CD4-positive, alpha-beta T cell (primary cell): ENCODE measurements around the gene NPBWR2. TPM values are rescaled to one million over a fixed set of nuclear protein-coding genes. Genes with fewer than 3 reads are reported as not detected.
A peak's percentile ranks its signal among the peaks of the same experiment; 100 is the strongest.

Experiments used
- ATAC-seq: fragments of 200-7000 bp; cut with Tn5 transposase; one replicate; pipeline ENCODE4 v1.10.0; 2022; ENCODE audit warnings: mild to moderate bottlenecking; ENCODE audit not compliant: poor library complexity
- CTCF ChIA-PET: fragments of 350-600 bp; sonication (Branson Sonifier 250); formaldehyde crosslinking; loops from one replicate; lab custom pipeline; 2021; ENCODE audit warnings: antibody characterized with exemption, inconsistent platforms; lab: Charles Lee
- POLR2A ChIA-PET: fragments of 350-600 bp; sonication (Branson Sonifier 250); formaldehyde crosslinking; loops from one replicate; lab custom pipeline; 2021; ENCODE audit warnings: antibody characterized with exemption, inconsistent platforms; lab: Charles Lee
- DNase-seq, 14 experiments: peaks; one replicate each; pipeline ENCODE4 v3.0.0-alpha.2; 2013 to 2020; ENCODE audit warnings: mixed read lengths in 2 of 14
- H3K27ac ChIP-seq, 2 donors: one replicate each; pipeline versions ENCODE4 v1.5.1 to v1.7.0; 2013; ENCODE audit warnings: low read length in 2 of 2, low read depth in 1 of 2, mild to moderate bottlenecking in 1 of 2
- H3K27me3 ChIP-seq, 2 experiments: 1 replicate in 1 of 2; 2 replicates in 1 of 2; pipeline versions ENCODE4 v1.6.1 to v1.7.0; 2013; ENCODE audit warnings: low read length in 2 of 2, control low read depth in 1 of 2, mild to moderate bottlenecking in 1 of 2, moderate library complexity in 1 of 2; ENCODE audit not compliant: insufficient read depth in 2 of 2, control insufficient read depth in 1 of 2
- H3K36me3 ChIP-seq: one replicate; pipeline ENCODE4 v1.6.1; 2013; ENCODE audit warnings: low read length, control low read depth; ENCODE audit not compliant: insufficient read depth
- H3K4me1 ChIP-seq: one replicate; pipeline ENCODE4 v1.6.1; 2013; ENCODE audit warnings: low read length, control low read depth; ENCODE audit not compliant: insufficient read depth
- H3K4me3 ChIP-seq: one replicate; pipeline ENCODE4 v1.5.1; 2013; ENCODE audit warnings: mild to moderate bottlenecking, low read length, moderate library complexity
- H3K9me3 ChIP-seq, 2 experiments: 1 replicate in 1 of 2; 2 replicates in 1 of 2; pipeline versions ENCODE4 v1.6.1 to v1.7.0; 2013; ENCODE audit warnings: low read length in 2 of 2, mild to moderate bottlenecking in 2 of 2, control low read depth in 1 of 2, moderate library complexity in 1 of 2; ENCODE audit not compliant: control insufficient read depth in 1 of 2, insufficient read depth in 1 of 2
- H3K27ac Mint-ChIP-seq: one replicate; pipeline ENCODE4 v1.8.0; 2020; ENCODE audit warnings: mixed read lengths
- H3K27me3 Mint-ChIP-seq: one replicate; pipeline ENCODE4 v1.8.0; 2021; ENCODE audit warnings: mixed read lengths
- H3K36me3 Mint-ChIP-seq: one replicate; pipeline ENCODE4 v1.8.0; 2021; ENCODE audit warnings: low read depth, mixed read lengths
- H3K4me1 Mint-ChIP-seq: one replicate; pipeline ENCODE4 v1.8.0; 2021; ENCODE audit warnings: low read depth, mixed read lengths
- H3K4me3 Mint-ChIP-seq: one replicate; pipeline ENCODE4 v1.8.0; 2020; ENCODE audit warnings: mild to moderate bottlenecking, mixed read lengths
- H3K9me3 Mint-ChIP-seq: one replicate; pipeline ENCODE4 v1.8.0; 2020; ENCODE audit warnings: mixed read lengths
- intact Hi-C, 2 experiments: fragments of 100-400 bp; cut with DNase I in 1 of 2; cut with micrococcal nuclease in 1 of 2; formaldehyde crosslinking; loops; one replicate each; pipeline versions ENCODE4 v1.15.1 to v1.9.0; 2023 to 2025; cut with DNase I, micrococcal nuclease
- total RNA-seq, 174 experiments: library from RNA in 2 of 174; stranded (reverse) in 2 of 174; gene quantifications; one replicate each; pipeline ENCODE4 v1.2.3 and lab custom pipeline; 2021 to 2026
- TF ChIP-seq, protein P1 (sequence below): fragments of 200-600 bp; IDR thresholded peaks from one replicate; pipeline ENCODE4 v1.8.0; 2022; ENCODE audit warnings: antibody characterized with exemption, mild to moderate bottlenecking

NPBWR2 gene
- total RNA-seq, 2 experiments from 2014 or later = 0.38 to 0.47 TPM

DNA sequence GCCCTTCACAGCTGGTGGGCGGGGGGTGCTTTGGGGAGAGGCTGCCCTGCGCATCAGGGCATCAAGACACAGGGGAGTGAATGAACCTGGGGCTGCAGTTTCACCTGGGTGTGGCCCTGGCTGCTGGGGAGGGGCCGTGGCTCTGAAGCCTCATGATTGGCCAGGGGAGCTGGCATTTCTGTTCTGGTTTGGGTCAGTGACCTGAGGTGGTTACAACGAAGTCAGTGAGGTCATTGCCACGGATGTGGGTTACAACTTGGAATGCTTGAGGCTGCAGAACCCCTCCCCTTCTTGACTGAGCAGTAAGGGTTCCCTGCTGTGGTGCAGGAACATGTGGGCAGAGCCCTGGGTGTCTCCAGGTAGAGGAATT lies 41.4 kb downstream of the NPBWR2 start:
- H3K9me3 ChIP-seq = no peaks in the 10 kb centered on the region
- Mint-ChIP-seq H3K4me3 (peak overlapping the region; percentile 82), H3K4me1 (peaks cover 40% of the 10 kb centered on the region), H3K36me3 (no peaks in the 10 kb centered on the region), H3K27ac (peak overlapping the region; percentile 88), H3K9me3 (no peaks in the 10 kb centered on the region), H3K27me3 (no peaks in the 10 kb centered on the region)
- no peaks in the 10 kb centered on the region for H3K36me3 ChIP-seq
- H3K27ac ChIP-seq = no peak overlapping the region
- no peak overlapping the region for H3K4me3 ChIP-seq
- intact Hi-C loops = loop anchor here in 1 of 2 experiments (10.0 kb wide), 1 partner anchor 411 kb away; the partner anchor contains the start of genes RTEL1 and STMN3
- ChIA-PET POLR2A (interaction anchor here (1.9 to 2.5 kb wide), 3 partner anchors 11 to 18 kb away, joined by 4 to 13 read pairs (median 9); partner anchors contain the start of genes LKAAEAR1, OPRL1 and RGS19), CTCF (interaction anchor here (0.8 to 1.3 kb wide), 3 partner anchors 11 to 93 kb away, joined by 3 read pairs; no protein-coding TSS in a partner anchor)
- TF ChIP-seq, protein P1, sequence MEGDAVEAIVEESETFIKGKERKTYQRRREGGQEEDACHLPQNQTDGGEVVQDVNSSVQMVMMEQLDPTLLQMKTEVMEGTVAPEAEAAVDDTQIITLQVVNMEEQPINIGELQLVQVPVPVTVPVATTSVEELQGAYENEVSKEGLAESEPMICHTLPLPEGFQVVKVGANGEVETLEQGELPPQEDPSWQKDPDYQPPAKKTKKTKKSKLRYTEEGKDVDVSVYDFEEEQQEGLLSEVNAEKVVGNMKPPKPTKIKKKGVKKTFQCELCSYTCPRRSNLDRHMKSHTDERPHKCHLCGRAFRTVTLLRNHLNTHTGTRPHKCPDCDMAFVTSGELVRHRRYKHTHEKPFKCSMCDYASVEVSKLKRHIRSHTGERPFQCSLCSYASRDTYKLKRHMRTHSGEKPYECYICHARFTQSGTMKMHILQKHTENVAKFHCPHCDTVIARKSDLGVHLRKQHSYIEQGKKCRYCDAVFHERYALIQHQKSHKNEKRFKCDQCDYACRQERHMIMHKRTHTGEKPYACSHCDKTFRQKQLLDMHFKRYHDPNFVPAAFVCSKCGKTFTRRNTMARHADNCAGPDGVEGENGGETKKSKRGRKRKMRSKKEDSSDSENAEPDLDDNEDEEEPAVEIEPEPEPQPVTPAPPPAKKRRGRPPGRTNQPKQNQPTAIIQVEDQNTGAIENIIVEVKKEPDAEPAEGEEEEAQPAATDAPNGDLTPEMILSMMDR = no peak
- peaks cover 82% of the 10 kb centered on the region for H3K4me1 ChIP-seq
- no peaks in the 10 kb centered on the region for H3K27me3 ChIP-seq
- ATAC-seq (peak; percentile 59), DNase-seq (peak in 10 of 14 experiments; percentile 31 to 85 (median 52))

DNA sequence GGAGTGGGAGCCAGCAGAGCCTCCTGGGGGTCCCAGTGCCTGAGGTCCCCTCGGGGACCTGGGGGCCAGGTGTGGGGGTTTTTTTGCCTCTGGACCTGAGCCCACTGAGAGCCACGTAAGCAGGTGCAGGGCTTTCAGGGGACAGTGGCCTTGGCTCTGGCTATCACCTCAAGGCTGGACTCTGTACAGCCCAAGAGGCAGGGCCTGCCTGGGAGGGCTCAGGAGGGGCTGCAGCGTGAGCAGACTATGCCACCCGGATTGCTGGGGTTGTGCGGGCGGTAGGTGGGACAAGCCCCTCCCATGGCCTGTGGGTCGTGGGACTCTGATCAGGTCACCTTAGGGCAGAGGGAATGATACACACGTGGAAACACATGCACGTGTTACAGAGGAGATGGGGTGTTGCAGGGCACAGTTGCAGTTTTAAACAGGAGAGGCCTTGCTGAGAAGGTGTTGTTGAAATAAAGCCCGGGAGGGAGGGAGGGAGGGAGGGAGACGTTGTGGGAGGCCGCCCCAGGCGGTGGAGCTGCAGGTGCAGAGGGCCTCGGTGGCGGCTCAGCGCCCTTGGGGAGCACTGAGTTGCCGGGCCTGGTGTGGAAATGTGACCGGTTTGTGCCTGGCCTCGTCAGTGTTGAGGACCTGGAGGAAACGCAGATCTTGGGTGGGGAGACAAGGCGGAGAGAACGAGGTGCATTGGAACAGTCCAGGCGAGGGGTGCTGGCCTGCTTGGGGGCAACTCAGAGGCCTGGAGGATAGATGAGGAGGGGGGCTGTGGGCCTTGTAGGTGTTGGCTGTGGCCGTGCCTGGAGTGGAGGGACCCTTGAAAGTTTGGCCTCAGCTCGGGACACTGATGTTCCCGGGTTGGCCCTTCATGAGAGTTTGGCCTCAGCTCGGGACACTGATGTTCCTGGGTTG lies 42.0 kb downstream of the NPBWR2 start:
- ChIA-PET POLR2A (interaction anchor here (0.6 to 2.5 kb wide), 4 partner anchors 11 to 164 kb away, joined by 3 to 13 read pairs (median 6); partner anchors contain the start of genes LKAAEAR1, OPRL1 and RGS19), CTCF (interaction anchor here (0.8 to 1.3 kb wide), 3 partner anchors 11 to 92 kb away, joined by 3 read pairs; no protein-coding TSS in a partner anchor)
- no peaks in the 10 kb centered on the region for H3K27me3 ChIP-seq
- H3K36me3 ChIP-seq = no peaks in the 10 kb centered on the region
- Mint-ChIP-seq H3K4me1 (peaks cover 40% of the 10 kb centered on the region), H3K27me3 (no peaks in the 10 kb centered on the region), H3K9me3 (no peaks in the 10 kb centered on the region), H3K4me3 (peak overlapping the region; percentile 82), H3K27ac (peak overlapping the region; percentile 88), H3K36me3 (no peaks in the 10 kb centered on the region)
- TF ChIP-seq, protein P1 = no peak
- H3K27ac ChIP-seq = no peak overlapping the region
- peak; percentile 18 for ATAC-seq
- H3K4me3 ChIP-seq = no peak overlapping the region
- DNase-seq = peak in 5 of 14 experiments; percentile 26 to 55 (median 28)
- H3K4me1 ChIP-seq = peaks cover 77% of the 10 kb centered on the region
- H3K9me3 ChIP-seq = no peaks in the 10 kb centered on the region
- intact Hi-C loops = loop anchor here in 1 of 2 experiments (10.0 kb wide), 1 partner anchor 411 kb away; the partner anchor contains the start of genes RTEL1 and STMN3

DNA sequence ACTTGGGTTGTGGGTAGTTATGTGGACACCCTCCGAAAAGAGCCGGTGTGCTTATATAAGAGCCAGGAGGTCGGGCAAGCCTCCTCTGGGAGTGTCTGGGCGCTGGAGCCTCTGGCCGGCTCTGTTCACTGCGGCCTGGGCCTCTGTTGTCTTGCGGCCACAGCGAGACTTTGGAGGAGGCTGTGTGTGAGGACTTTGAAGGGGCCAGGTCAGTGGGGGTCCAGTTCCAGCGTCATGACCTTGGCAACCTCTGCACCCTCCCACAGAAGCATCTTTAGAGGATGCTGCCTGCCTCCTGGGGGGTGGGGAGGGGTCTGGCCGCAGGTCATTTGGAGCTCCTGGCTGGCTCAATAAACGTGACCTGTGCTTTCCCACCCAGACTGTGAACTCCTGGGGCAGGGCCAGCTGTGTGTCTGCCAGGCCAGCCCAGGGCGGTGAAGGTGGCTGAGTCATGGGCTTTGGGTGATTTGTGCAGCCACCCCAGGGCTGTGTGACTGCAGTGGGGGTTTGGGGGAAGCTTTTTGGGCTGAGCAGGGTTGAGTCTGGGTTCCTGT lies 43.1 kb downstream of the NPBWR2 start:
- ChIA-PET POLR2A (interaction anchor here (0.6 to 1.1 kb wide), 5 partner anchors 13 to 199 kb away, joined by 3 to 6 read pairs (median 3); partner anchors contain the start of genes RGS19, SAMD10 and TPD52L2), CTCF (no interaction called here)
- H3K27me3 ChIP-seq = no peaks in the 10 kb centered on the region
- H3K4me1 ChIP-seq = peaks cover 67% of the 10 kb centered on the region
- Mint-ChIP-seq H3K9me3 (no peaks in the 10 kb centered on the region), H3K27ac (peak overlapping the region; percentile 48), H3K36me3 (no peaks in the 10 kb centered on the region), H3K27me3 (no peaks in the 10 kb centered on the region), H3K4me3 (peak overlapping the region; percentile 85), H3K4me1 (peaks cover 42% of the 10 kb centered on the region)
- H3K36me3 ChIP-seq = no peaks in the 10 kb centered on the region
- ATAC-seq (no peak), DNase-seq (no peak)
- H3K9me3 ChIP-seq = no peaks in the 10 kb centered on the region
- TF ChIP-seq, protein P1 = no peak
- no peak overlapping the region for H3K27ac ChIP-seq
- intact Hi-C loops = loop anchor here in 1 of 2 experiments (5.0 to 10.0 kb wide), 2 partner anchors 357 to 409 kb away; partner anchors contain the start of genes ARFRP1, RTEL1, STMN3 and ZGPAT
- H3K4me3 ChIP-seq = peak overlapping the region; percentile 56
